Measurements from ENCODE around the gene L1TD1.
"Not testable (repeated sequence)": the region's sequence is repeated elsewhere in the genome, so short reads cannot be mapped to it uniquely, and the experiment has no call there.

DNA sequence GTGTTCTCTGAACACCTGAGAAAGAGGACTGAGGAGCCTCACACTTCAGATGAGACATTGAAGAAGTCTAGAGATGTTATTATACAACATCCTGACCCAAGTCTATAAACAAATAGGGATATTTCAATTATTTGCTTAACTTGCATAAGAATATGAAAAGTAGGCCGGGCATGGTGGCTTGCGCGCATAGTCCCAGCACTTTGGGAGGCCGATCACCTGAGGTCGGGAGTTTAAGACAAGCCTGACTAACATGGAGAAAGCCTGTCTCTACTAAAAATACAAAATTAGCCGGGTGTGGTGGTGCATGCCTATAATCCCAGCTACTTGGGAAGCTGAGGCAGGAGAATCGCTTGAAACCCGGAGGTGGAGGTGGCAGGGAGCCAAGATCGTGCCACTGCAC, 25.8 kb downstream of the L1TD1 start:
- TF ChIP-seq TCF3 (CRISPR knock-in tag; IDR thresholded peaks at IDR 0.05); ZNF175 (CRISPR knock-in tag; IDR thresholded peaks at IDR 0.05; ENCODE audit: low read depth): not testable (repeated sequence)
